Left lung (tissue), 10 donors: Measurements from ENCODE around the gene DDX31. TPM values are rescaled to one million over a fixed set of nuclear protein-coding genes. Genes with fewer than 3 reads are reported as not detected.

ENCODE experiments used
- ATAC-seq: fragments of 200-7000 bp; cut with Tn5 transposase; one replicate; pipeline ENCODE4 v1.9.1; 2020; ENCODE audit warnings: moderate library complexity
- DNase-seq, 4 donors: peaks; one replicate each; pipeline ENCODE4 v3.0.0-alpha.2; 2013 to 2020
- H3K27ac ChIP-seq, 2 donors: fragments of 200-600 bp; sonication (generic) in 1 of 2; one replicate each; pipeline versions ENCODE4 v1.5.0 to v1.8.0; 2020 to 2021
- H3K27me3 ChIP-seq, 2 donors: fragments of 200-600 bp; sonication (generic) in 1 of 2; one replicate each; pipeline versions ENCODE4 v1.5.0 to v1.8.0; 2020 to 2021
- H3K36me3 ChIP-seq, 2 donors: fragments of 200-600 bp; sonication (generic) in 1 of 2; one replicate each; pipeline versions ENCODE4 v1.5.0 to v1.8.0; 2020 to 2021
- H3K4me1 ChIP-seq, 2 donors: fragments of 200-600 bp; one replicate each; pipeline ENCODE4 v1.8.0; 2021
- H3K4me3 ChIP-seq, 2 donors: fragments of 200-600 bp; sonication (generic) in 1 of 2; one replicate each; pipeline versions ENCODE4 v1.5.0 to v1.8.0; 2020 to 2021; ENCODE audit warnings: mild to moderate bottlenecking in 1 of 2
- H3K9me3 ChIP-seq, 2 donors: fragments of 200-600 bp; sonication (generic) in 1 of 2; one replicate each; pipeline versions ENCODE4 v1.5.0 to v1.8.0; 2020 to 2021
- intact Hi-C, 2 donors: fragments of 100-400 bp; cut with DNase I; formaldehyde crosslinking; loops; one replicate each; pipeline versions ENCODE4 v1.11.2 to v1.14.2; 2022
- polyA plus RNA-seq, 6 donors: library from polyadenylated mRNA; unstranded; fragments of 120-200 nt; gene quantifications; one replicate each; pipeline ENCODE4 v1.2.1, GENCODE V29; 2013; ENCODE audit not compliant: insufficient read length in 6 of 6
- total RNA-seq, 2 donors: library from RNA; stranded (reverse); fragmentation: NEBNext Ultra II Directional; extraction: Animal tissue kit (Norgen Biotek cat#: 25700); gene quantifications; one replicate each; pipeline ENCODE4 v1.2.1, GENCODE V29; 2021
- TF ChIP-seq, protein P1 (sequence below), 2 donors: fragments of 200-600 bp; sonication (generic) in 1 of 2; IDR thresholded peaks; one replicate each; pipeline versions ENCODE4 v1.5.0 to v1.8.0; 2021; ENCODE audit warnings: antibody characterized with exemption in 2 of 2
- donor health status: DM: no; HTN: yes; CAD: no.
- donor health status: DM: no; HTN: no; CAD: no.

The DDX31 gene
- total and polyA plus RNA-seq, 8 donors, result 12.0 to 16.5 (median 14.9) TPM

DNA sequence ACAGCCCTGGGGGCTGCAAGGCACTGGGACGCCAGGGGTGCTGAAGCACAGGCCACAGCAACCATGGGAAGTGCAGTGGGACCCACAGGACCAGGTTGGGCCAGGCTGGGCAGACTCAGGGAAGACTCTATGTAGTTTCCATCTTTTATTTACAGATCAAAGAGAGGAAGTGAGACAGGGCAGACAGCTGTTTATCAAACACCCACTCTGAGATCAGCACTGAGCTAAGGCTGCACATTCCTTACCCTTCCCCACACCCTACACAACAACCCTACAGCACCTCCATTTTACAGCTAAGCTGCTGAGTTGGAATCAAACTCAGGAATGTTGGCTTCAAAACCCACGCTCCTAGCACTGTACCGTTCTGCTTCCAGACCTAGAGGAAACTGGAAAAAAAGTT is 67.6 kb downstream of the DDX31 start:
- TF ChIP-seq, protein P1, sequence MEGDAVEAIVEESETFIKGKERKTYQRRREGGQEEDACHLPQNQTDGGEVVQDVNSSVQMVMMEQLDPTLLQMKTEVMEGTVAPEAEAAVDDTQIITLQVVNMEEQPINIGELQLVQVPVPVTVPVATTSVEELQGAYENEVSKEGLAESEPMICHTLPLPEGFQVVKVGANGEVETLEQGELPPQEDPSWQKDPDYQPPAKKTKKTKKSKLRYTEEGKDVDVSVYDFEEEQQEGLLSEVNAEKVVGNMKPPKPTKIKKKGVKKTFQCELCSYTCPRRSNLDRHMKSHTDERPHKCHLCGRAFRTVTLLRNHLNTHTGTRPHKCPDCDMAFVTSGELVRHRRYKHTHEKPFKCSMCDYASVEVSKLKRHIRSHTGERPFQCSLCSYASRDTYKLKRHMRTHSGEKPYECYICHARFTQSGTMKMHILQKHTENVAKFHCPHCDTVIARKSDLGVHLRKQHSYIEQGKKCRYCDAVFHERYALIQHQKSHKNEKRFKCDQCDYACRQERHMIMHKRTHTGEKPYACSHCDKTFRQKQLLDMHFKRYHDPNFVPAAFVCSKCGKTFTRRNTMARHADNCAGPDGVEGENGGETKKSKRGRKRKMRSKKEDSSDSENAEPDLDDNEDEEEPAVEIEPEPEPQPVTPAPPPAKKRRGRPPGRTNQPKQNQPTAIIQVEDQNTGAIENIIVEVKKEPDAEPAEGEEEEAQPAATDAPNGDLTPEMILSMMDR (IDR thresholded peaks at IDR 0.05), result no peak
- intact Hi-C loops, result no loop called here

GRCh38 chr9:132600326-132600984 is 69.3 kb downstream of the DDX31 start:
- no peak for ATAC-seq
- intact Hi-C loops, result no loop called here
- no peak overlapping the region for H3K4me3 ChIP-seq
- no peak overlapping the region for H3K27ac ChIP-seq
- no peaks in the 10 kb centered on the region for H3K9me3 ChIP-seq
- TF ChIP-seq, protein P1 (IDR thresholded peaks at IDR 0.05), result no peak
- H3K4me1 ChIP-seq, result no peaks in the 10 kb centered on the region
- no peak for DNase-seq
- peaks cover 0 to 74% of the 10 kb centered on the region in 2 donors for H3K36me3 ChIP-seq
- H3K27me3 ChIP-seq, result no peaks in the 10 kb centered on the region

More for the DNA sequence above, 67.6 kb downstream of the DDX31 start:
- H3K27ac ChIP-seq, result no peak overlapping the region
- H3K36me3 ChIP-seq, result peaks cover 0 to 74% of the 10 kb centered on the region in 2 donors
- H3K27me3 ChIP-seq, result no peaks in the 10 kb centered on the region
- no peaks in the 10 kb centered on the region for H3K4me1 ChIP-seq
- H3K4me3 ChIP-seq, result no peak overlapping the region
- no peaks in the 10 kb centered on the region for H3K9me3 ChIP-seq
- DNase-seq, result no peak
- ATAC-seq, result no peak

GRCh38 chr9:132597073-132597775 is 72.6 kb downstream of the DDX31 start:
- no peaks in the 10 kb centered on the region for H3K9me3 ChIP-seq
- peaks cover 0 to 87% of the 10 kb centered on the region in 2 donors for H3K36me3 ChIP-seq
- no peaks in the 10 kb centered on the region for H3K4me1 ChIP-seq
- DNase-seq, result no peak
- intact Hi-C loops, result no loop called here
- H3K27me3 ChIP-seq, result peaks cover 2 to 5% of the 10 kb centered on the region in 2 donors
- no peak overlapping the region for H3K4me3 ChIP-seq
- no peak for ATAC-seq
- TF ChIP-seq, protein P1 (IDR thresholded peaks at IDR 0.05), result no peak
- no peak overlapping the region for H3K27ac ChIP-seq

GRCh38 chr9:132596200-132596599 is 73.6 kb downstream of the DDX31 start:
- Histone ChIP-seq H3K4me3 (no peak overlapping the region), H3K4me1 (no peaks in the 10 kb centered on the region), H3K27me3 (peaks cover 12 to 15% of the 10 kb centered on the region in 2 donors), H3K36me3 (peaks cover 0 to 80% of the 10 kb centered on the region in 2 donors), H3K9me3 (no peaks in the 10 kb centered on the region), H3K27ac (no peak overlapping the region)
- intact Hi-C loops, result no loop called here
- DNase-seq (no peak), ATAC-seq (no peak)
- TF ChIP-seq, protein P1 (IDR thresholded peaks at IDR 0.05), result no peak

DNA sequence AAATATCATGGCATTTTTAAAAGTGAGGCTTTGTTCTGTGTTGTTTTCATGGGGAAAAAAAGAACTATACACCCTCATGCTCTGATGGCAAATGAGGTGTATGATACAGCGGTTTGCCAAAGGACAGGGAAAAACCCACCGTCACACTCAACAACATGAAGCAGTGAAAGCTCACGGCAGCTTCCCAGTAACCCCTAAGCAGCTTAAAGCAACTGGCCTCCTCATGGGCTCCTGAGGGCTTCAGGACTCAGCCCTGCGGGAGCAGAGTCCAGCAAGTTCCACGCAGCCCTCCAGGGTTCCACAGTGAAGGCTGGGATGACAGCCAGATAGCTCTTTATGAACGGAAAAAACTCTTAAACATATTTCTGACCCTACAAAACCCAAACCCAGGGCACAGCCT is 74.5 kb downstream of the DDX31 start:
- intact Hi-C loops, result no loop called here
- no peak overlapping the region for H3K27ac ChIP-seq
- peaks cover 21 to 24% of the 10 kb centered on the region in 2 donors for H3K27me3 ChIP-seq
- no peak overlapping the region for H3K4me3 ChIP-seq
- H3K4me1 ChIP-seq, result peaks cover 0 to 6% of the 10 kb centered on the region in 2 donors
- no peaks in the 10 kb centered on the region for H3K9me3 ChIP-seq
- TF ChIP-seq, protein P1 (IDR thresholded peaks at IDR 0.05), result no peak
- ATAC-seq (no peak), DNase-seq (no peak)
- H3K36me3 ChIP-seq, result peaks cover 0 to 71% of the 10 kb centered on the region in 2 donors
